Transverse colon (tissue), 4 donors: ENCODE results near the gene OR2T12.

Experiments used
- CTCF ChIP-seq, 5 experiments: fragments of 200-600 bp in 3 of 5; fragments of 450-650 bp in 2 of 5; sonication (generic) in 3 of 5; IDR thresholded peaks; 1 replicate in 2 of 5; 2 replicates in 3 of 5; pipeline ENCODE4 v1.5.1; 2016 to 2017; ENCODE audit warnings: antibody characterized with exemption in 5 of 5, inconsistent platforms in 3 of 5, mild to moderate bottlenecking in 2 of 5, moderate library complexity in 1 of 5
- EP300 ChIP-seq: sonication (generic); formaldehyde crosslinking; IDR thresholded peaks from one replicate; pipeline ENCODE4 v1.6.1; 2017; ENCODE audit warnings: antibody characterized with exemption, low read depth
- POLR2A ChIP-seq: fragments of 450-650 bp; IDR thresholded peaks from one replicate; pipeline ENCODE4 v1.6.1; 2016; ENCODE audit warnings: antibody characterized with exemption, mild to moderate bottlenecking, moderate library complexity
- POLR2AphosphoS5 ChIP-seq, 3 donors: sonication (generic); formaldehyde crosslinking; IDR thresholded peaks; one replicate each; pipeline ENCODE4 v1.6.1; 2016; ENCODE audit warnings: antibody characterized with exemption in 3 of 3

- TF ChIP-seq POLR2AphosphoS5 (IDR thresholded peaks at IDR 0.05) (no peak), CTCF (IDR thresholded peaks at IDR 0.05) (no peak), POLR2A (no peak), EP300 (no peak)
These were observed 40.2 kb upstream of the OR2T12 start for GRCh38 chr1:248343451-248343850.
